K562 (cell line): ENCODE results near the gene TENT4A. TPM values are rescaled to one million over a fixed set of nuclear protein-coding genes. Genes with fewer than 3 reads are reported as not detected.
A peak's percentile ranks its signal among the peaks of the same experiment; 100 is the strongest.

Experiments
- ATAC-seq: fragments of 200-7000 bp; cut with Tn5 transposase; 3 replicates; pipeline ENCODE4 v1.9.1; 2020; ENCODE audit warnings: moderate library complexity
- BruUV-seq: library from RNA; stranded (reverse); fragments of 400-500 nt; replicated peaks from 2 replicates; lab custom pipeline; 2021; lab: Mats Ljungman, UMichigan
- CTCF ChIA-PET: fragments of 300-600 bp; formaldehyde crosslinking; extraction: SDS; loops from one replicate; lab custom pipeline; 2021; ENCODE audit warnings: low intra/inter-chr PET ratio; lab: Yijun Ruan, JAX
- POLR2A ChIA-PET: fragments of 300-600, 350-650 bp; sonication (Branson Sonifier 250); formaldehyde crosslinking; extraction: SDS; loops from one replicate; lab custom pipeline; 2021; ENCODE audit warnings: antibody characterized with exemption, inconsistent platforms; lab: Yijun Ruan, JAX
- DNase-seq, 4 experiments: peaks; one replicate each; pipeline versions ENCODE4 v3.0.0 to v3.0.0-alpha.2; 2011 to 2018; ENCODE audit warnings: low spot score in 3 of 4, mixed read lengths in 3 of 4; ENCODE audit errors: extremely low read depth in 1 of 4
- FAIRE-seq: peaks from 2 replicates; lab custom pipeline; 2011; peaks lifted over from hg19 to GRCh38; lab: Jason Lieb, UNC
- H2AFZ ChIP-seq: 2 replicates; pipeline ENCODE4 v1.6.0; 2011; ENCODE audit warnings: low read depth, low read length, control low read depth, inconsistent platforms
- H3K27ac ChIP-seq: fragments of 200-600 bp; 3 replicates; pipeline ENCODE4 v1.8.0; 2011; ENCODE audit warnings: low read depth, mild to moderate bottlenecking, control low read depth, inconsistent platforms, low read length, moderate library complexity, mixed read lengths; ENCODE audit errors: extremely low read depth
- H3K27me3 ChIP-seq, 2 experiments: fragments of 300-600 bp in 1 of 2; 2 replicates in 1 of 2; 3 replicates in 1 of 2; pipeline versions ENCODE4 v1.6.0 to v1.8.0; 2011; ENCODE audit warnings: inconsistent platforms in 2 of 2, low read length in 2 of 2, mild to moderate bottlenecking in 1 of 2, mixed read lengths in 1 of 2, moderate library complexity in 1 of 2; ENCODE audit not compliant: control insufficient read depth in 2 of 2, insufficient read depth in 2 of 2
- H3K36me3 ChIP-seq: fragments of 300-600 bp; 3 replicates; pipeline ENCODE4 v1.8.0; 2011; ENCODE audit warnings: mild to moderate bottlenecking, low read length, inconsistent platforms; ENCODE audit not compliant: control insufficient read depth, insufficient read depth
- H3K4me1 ChIP-seq, 2 experiments: fragments of 200-600 bp in 1 of 2; replicated peaks in 1 of 2; 2 replicates in 1 of 2; 3 replicates in 1 of 2; pipeline versions ENCODE4 v1.5.1 to v1.8.0; 2011; ENCODE audit warnings: inconsistent platforms in 2 of 2, low read length in 2 of 2, mild to moderate bottlenecking in 1 of 2, mixed read lengths in 1 of 2, moderate library complexity in 1 of 2; ENCODE audit not compliant: control insufficient read depth in 2 of 2, insufficient read depth in 2 of 2
- H3K4me2 ChIP-seq: 2 replicates; pipeline ENCODE4 v1.6.1; 2011; ENCODE audit warnings: low read length, control low read depth, inconsistent platforms, mixed read lengths; ENCODE audit not compliant: insufficient read depth
- H3K4me3 ChIP-seq: fragments of 200-600 bp; sonication (generic), shearing (Covaris generic); 2 replicates; pipeline ENCODE4 v1.5.1; 2016; ENCODE audit warnings: control low read depth, inconsistent platforms
- H3K79me2 ChIP-seq: fragments of 200-600 bp; 3 replicates; pipeline ENCODE4 v1.8.0; 2011; ENCODE audit warnings: low read length, inconsistent platforms; ENCODE audit not compliant: control insufficient read depth, insufficient read depth
- H3K9ac ChIP-seq, 2 experiments: 2 replicates each; pipeline versions ENCODE4 v1.6.0 to v1.6.1; 2011; ENCODE audit warnings: low read depth in 2 of 2, low read length in 2 of 2, control low read depth in 1 of 2, inconsistent platforms in 1 of 2, mild to moderate bottlenecking in 1 of 2, mixed read lengths in 1 of 2; ENCODE audit not compliant: insufficient read depth in 1 of 2
- H3K9me1 ChIP-seq: one replicate; pipeline ENCODE4 v1.6.0; 2011; ENCODE audit warnings: inconsistent platforms, mild to moderate bottlenecking, low read length, moderate library complexity; ENCODE audit not compliant: control insufficient read depth, insufficient read depth
- H3K9me3 ChIP-seq: replicated peaks from 2 replicates; pipeline ENCODE4 v1.5.1; 2011; ENCODE audit warnings: low read depth, low read length, inconsistent platforms; ENCODE audit not compliant: control insufficient read depth, insufficient read depth
- H4K20me1 ChIP-seq: replicated peaks from 2 replicates; pipeline ENCODE4 v1.6.1; 2011; ENCODE audit warnings: low read length, inconsistent platforms, mixed read lengths; ENCODE audit not compliant: control insufficient read depth, insufficient read depth
- MBD2 ChIP-seq: sonication (generic); IDR thresholded peaks from 2 replicates; pipeline ENCODE4 v1.6.1; 2016; ENCODE audit warnings: low read depth, borderline replicate concordance
- SLC30A9 ChIP-seq: fragments of 250-450 bp; sonication (Bioruptor Pico); IDR thresholded peaks from 2 replicates; pipeline ENCODE4 v1.8.0; 2022; ENCODE audit warnings: mild to moderate bottlenecking, moderate library complexity
- SMARCE1 ChIP-seq: fragments of 450-650 bp; IDR thresholded peaks from 2 replicates; pipeline ENCODE4 v1.7.1; 2016; ENCODE audit warnings: mild to moderate bottlenecking
- ZNF121 ChIP-seq: sonication (generic); formaldehyde crosslinking; conservative IDR thresholded peaks from 2 replicates; pipeline ENCODE4 v1.8.0; 2022; ENCODE audit warnings: missing genetic modification reagents
- WGBS: fragments of 100-300 bp; shearing (Covaris generic); methylation state at CpG from one replicate; pipeline ENCODE4 v1.1.6; 2016; ENCODE audit warnings: low coverage, mixed read lengths; ENCODE audit not compliant: insufficient coverage; ENCODE audit errors: missing lambda C conversion rate; 5-methylcytosine and 5-hydroxymethylcytosine counted together
- in situ Hi-C: fragments of 300-500 bp; cut with MboI; formaldehyde crosslinking; loops from 4 replicates; pipeline ENCODE4 v1.15.0; 2018; ENCODE audit warnings: inconsistent platforms, mixed read lengths
- intact Hi-C: fragments of 100-400 bp; cut with micrococcal nuclease; formaldehyde crosslinking; loops from 2 replicates; pipeline ENCODE4 v1.14.2; 2022
- polyA plus RNA-seq, 8 experiments: library from polyadenylated mRNA; depleted of rRNA in 4 of 8; stranded (reverse) in 5 of 8; unstranded in 3 of 8; fragments of >200 nt; fragmentation: Nextera tagmentation in 2 of 8; fragmentation: Illumina TruSeq in 1 of 8; extraction: Ambion mirVana in 2 of 8; extraction: Trizol in 1 of 8; gene quantifications; 2 replicates each; pipeline versions ENCODE4 v1.2.1 to v1.2.3, GENCODE V29; 2011 to 2014; ENCODE audit warnings: inconsistent platforms in 1 of 8, missing spikeins in 1 of 8
- total RNA-seq, 7 experiments: library from RNA; depleted of rRNA in 6 of 7; stranded (reverse); fragments of >200 nt in 6 of 7; fragmentation: Illumina TruSeq in 2 of 7; extraction: Trizol in 2 of 7; gene quantifications; 2 replicates each; pipeline versions ENCODE4 v1.2.1 to v1.2.3, GENCODE V29; 2011 to 2021; ENCODE audit warnings: low replicate concordance in 1 of 7

TENT4A gene
- total and polyA plus RNA-seq, 9 of the 15 experiments (the other 6 are each of a cell fraction or from before 2014, with no cell fraction given), result 1.3 to 27.3 (median 13.0) TPM

DNA sequence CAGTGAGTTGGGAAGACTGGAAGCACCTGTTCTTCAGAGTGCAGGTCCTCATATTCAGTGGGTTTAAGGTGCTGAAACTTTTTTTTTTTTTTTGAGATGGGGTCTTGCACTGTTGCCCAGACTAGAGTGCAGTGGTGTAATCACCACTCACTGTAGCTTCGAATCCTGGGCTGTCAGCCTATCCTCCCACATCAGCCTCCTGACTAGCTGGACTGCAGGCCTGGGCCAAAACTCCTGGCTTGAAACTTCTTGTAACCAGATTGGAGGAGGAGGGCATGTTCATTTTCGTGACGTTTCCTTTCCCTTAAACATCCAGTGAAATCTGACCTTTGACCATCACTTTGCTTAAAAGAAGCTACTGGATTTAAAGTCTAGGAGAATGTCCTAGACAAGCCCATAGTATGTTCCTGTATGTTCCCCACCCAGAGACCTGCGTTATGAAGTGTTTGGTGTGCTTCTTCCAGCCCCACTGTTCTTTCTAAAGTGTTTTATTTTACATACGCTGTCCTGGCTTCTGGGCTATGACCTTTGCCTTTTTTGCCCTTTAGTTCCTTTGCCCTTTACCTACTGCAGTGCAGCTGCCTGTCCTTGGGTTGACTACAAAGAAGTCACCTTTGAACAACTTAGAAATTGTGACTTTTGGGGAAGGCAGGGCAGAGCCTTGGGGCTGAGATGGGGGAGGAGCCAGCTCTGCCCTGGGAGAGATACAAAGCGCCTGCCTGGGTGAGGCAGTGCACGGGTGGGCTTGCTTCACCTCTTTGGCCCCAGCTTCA, 18.4 kb downstream of the TENT4A start:
- Histone ChIP-seq H3K27ac (no peak overlapping the region), H3K9me3 (no peaks in the 10 kb centered on the region), H3K36me3 (peaks cover 61% of the 10 kb centered on the region; the same call in 2 of the 3 replicates), H3K27me3 (no peaks in the 10 kb centered on the region), H3K9me1 (peaks cover 11% of the 10 kb centered on the region), H3K4me2 (no peak overlapping the region), H2AFZ (no peak overlapping the region), H3K79me2 (peaks cover 98% of the 10 kb centered on the region), H3K9ac (no peak overlapping the region), H4K20me1 (peaks cover 59% of the 10 kb centered on the region), H3K4me3 (no peak overlapping the region), H3K4me1 (peaks cover 6 to 31% of the 10 kb centered on the region in 2 experiments)
- intact Hi-C loops, result no loop called here
- ChIA-PET POLR2A (interaction anchor here (1.2 to 1.3 kb wide), 2 partner anchors 9 to 104 kb away, joined by 4 to 6 read pairs; no protein-coding TSS in a partner anchor), CTCF (interaction anchor here (0.6 kb wide), 1 partner anchor 82 kb away, joined by 5 read pairs; no protein-coding TSS in a partner anchor)
- no TSS peak for BruUV-seq
- TF ChIP-seq SLC30A9 (CRISPR knock-in tag) (no peak), SMARCE1 (no peak), MBD2 (no peak), ZNF121 (peak; percentile 49)
- FAIRE-seq (peak; percentile 19), ATAC-seq (0 out of 3 replicates have a peak, but pooled peaks have one; percentile 15), DNase-seq (no peak)
- WGBS, result 62% methylated on average over 7 of the region's 7 CpGs
- in situ Hi-C loops, result loop anchor here (25.0 kb wide), 1 partner anchor 1244 kb away; no protein-coding TSS in a partner anchor
